HEK293 (cell line): ENCODE results near the gene NUP62.

Source experiments
- CTCF ChIA-PET: fragments of 350-600 bp; formaldehyde crosslinking; extraction: SDS; loops from one replicate; lab custom pipeline; 2021; ENCODE audit warnings: antibody characterized with exemption; lab: Yijun Ruan, JAX
- POLR2A ChIA-PET: fragments of 300-600 bp; formaldehyde crosslinking; extraction: SDS; loops from one replicate; lab custom pipeline; 2020; ENCODE audit warnings: antibody characterized with exemption, inconsistent platforms; lab: Yijun Ruan, JAX
- H3K27ac ChIP-seq: fragments of 200-500 bp; sonication (Bioruptor generic); 2 replicates; pipeline ENCODE4 v1.5.1; 2014; ENCODE audit warnings: low read depth, low read length, control low read depth, inconsistent platforms; ENCODE audit errors: extremely low read depth
- H3K36me3 ChIP-seq, 2 experiments: fragments of 200-500 bp in 1 of 2; sonication (Bioruptor generic) in 1 of 2; 1 replicate in 1 of 2; 2 replicates in 1 of 2; pipeline ENCODE4 v1.5.1; 2014 to 2017; ENCODE audit warnings: inconsistent platforms in 2 of 2, low read length in 2 of 2; ENCODE audit not compliant: control insufficient read depth in 2 of 2, insufficient read depth in 1 of 2
- H3K4me1 ChIP-seq: fragments of 200-500 bp; sonication (Bioruptor generic); 2 replicates; pipeline ENCODE4 v1.5.1; 2014; ENCODE audit warnings: mild to moderate bottlenecking, low read length, inconsistent platforms; ENCODE audit not compliant: control insufficient read depth, insufficient read depth
- H3K4me3 ChIP-seq: 2 replicates; pipeline ENCODE4 v1.5.1; 2011; ENCODE audit warnings: low read depth, mild to moderate bottlenecking, control low read depth, low read length, moderate library complexity
- H3K9me3 ChIP-seq: fragments of 200-500 bp; sonication (Bioruptor generic); 2 replicates; pipeline ENCODE4 v1.5.1; 2014; ENCODE audit warnings: low read depth, low read length, inconsistent platforms; ENCODE audit not compliant: control insufficient read depth, insufficient read depth
- KLF1 ChIP-seq: fragments of 450-650 bp; formaldehyde crosslinking; IDR thresholded peaks from 2 replicates; pipeline ENCODE4 v1.5.1; 2016; ENCODE audit warnings: missing biosample characterization, missing genetic modification characterization
- TSHZ1 ChIP-seq: fragments of 450-650 bp; formaldehyde crosslinking; IDR thresholded peaks from 2 replicates; pipeline ENCODE4 v1.5.1; 2016; ENCODE audit warnings: missing biosample characterization, missing genetic modification characterization, borderline replicate concordance
- ZBTB26 ChIP-seq: fragments of 450-650 bp; formaldehyde crosslinking; optimal IDR thresholded peaks from 2 replicates; pipeline ENCODE3; 2016; ENCODE audit warnings: missing biosample characterization, mild to moderate bottlenecking, missing genetic modification characterization
- ZBTB48 ChIP-seq: fragments of 450-650 bp; formaldehyde crosslinking; IDR thresholded peaks from 2 replicates; pipeline ENCODE4 v1.5.1; 2016; ENCODE audit warnings: missing biosample characterization, missing genetic modification characterization
- ZFP3 ChIP-seq: fragments of 450-650 bp; formaldehyde crosslinking; IDR thresholded peaks from 2 replicates; pipeline ENCODE4 v1.5.1; 2016; ENCODE audit warnings: low read depth, missing biosample characterization, missing genetic modification characterization
- ZFP69B ChIP-seq: fragments of 450-650 bp; formaldehyde crosslinking; IDR thresholded peaks from 2 replicates; pipeline ENCODE4 v1.5.1; 2016; ENCODE audit warnings: missing biosample characterization, missing genetic modification characterization
- ZNF112 ChIP-seq: fragments of 450-650 bp; formaldehyde crosslinking; IDR thresholded peaks from 2 replicates; pipeline ENCODE4 v1.5.0; 2017; ENCODE audit warnings: missing biosample characterization, missing genetic modification characterization
- ZNF146 ChIP-seq: fragments of 450-650 bp; formaldehyde crosslinking; IDR thresholded peaks from 2 replicates; pipeline ENCODE4 v1.5.1; 2016; ENCODE audit warnings: missing biosample characterization, missing genetic modification characterization
- ZNF157 ChIP-seq: fragments of 450-650 bp; formaldehyde crosslinking; IDR thresholded peaks from 2 replicates; pipeline ENCODE4 v1.5.1; 2016; ENCODE audit warnings: missing biosample characterization, missing genetic modification characterization
- ZNF214 ChIP-seq: fragments of 450-650 bp; formaldehyde crosslinking; IDR thresholded peaks from 2 replicates; pipeline ENCODE4 v1.5.1; 2017; ENCODE audit warnings: missing biosample characterization, mild to moderate bottlenecking, missing genetic modification characterization, borderline replicate concordance
- ZNF26 ChIP-seq: fragments of 450-650 bp; formaldehyde crosslinking; IDR thresholded peaks from 2 replicates; pipeline ENCODE4 v1.5.1; 2016; ENCODE audit warnings: missing biosample characterization, missing genetic modification characterization
- ZNF274 ChIP-seq, 2 experiments: fragments of 200-500 bp in 1 of 2; fragments of 450-650 bp in 1 of 2; sonication (Bioruptor generic) in 1 of 2; formaldehyde crosslinking in 1 of 2; IDR thresholded peaks; 2 replicates each; pipeline versions ENCODE4 v1.5.1 to v1.6.1; 2014 to 2016; ENCODE audit warnings: borderline replicate concordance in 1 of 2, inconsistent platforms in 1 of 2, low read length in 1 of 2, missing biosample characterization in 1 of 2, missing genetic modification characterization in 1 of 2
- ZNF391 ChIP-seq: fragments of 450-650 bp; formaldehyde crosslinking; IDR thresholded peaks from 2 replicates; pipeline ENCODE4 v1.5.1; 2016; ENCODE audit warnings: low read depth, missing biosample characterization, missing genetic modification characterization, borderline replicate concordance
- ZNF529 ChIP-seq: fragments of 450-650 bp; formaldehyde crosslinking; IDR thresholded peaks from 2 replicates; pipeline ENCODE4 v1.5.1; 2017; ENCODE audit warnings: missing genetic modification characterization, missing biosample characterization; ENCODE audit not compliant: insufficient replicate concordance
- ZNF571 ChIP-seq: fragments of 450-650 bp; formaldehyde crosslinking; IDR thresholded peaks from 2 replicates; pipeline ENCODE4 v1.5.0; 2017; ENCODE audit warnings: missing biosample characterization, missing genetic modification characterization
- ZNF624 ChIP-seq: fragments of 450-650 bp; formaldehyde crosslinking; IDR thresholded peaks from 2 replicates; pipeline ENCODE4 v1.5.1; 2017; ENCODE audit warnings: missing biosample characterization, missing genetic modification characterization
- ZNF658 ChIP-seq: fragments of 450-650 bp; formaldehyde crosslinking; IDR thresholded peaks from 2 replicates; pipeline ENCODE4; 2016; ENCODE audit warnings: missing biosample characterization, missing genetic modification characterization
- ZNF692 ChIP-seq: fragments of 450-650 bp; formaldehyde crosslinking; IDR thresholded peaks from 2 replicates; pipeline ENCODE4 v1.5.1; 2016; ENCODE audit warnings: missing biosample characterization, missing genetic modification characterization

NUP62 gene

GRCh38 chr19:49894879-49895565, 34.3 kb downstream of the NUP62 start:
- no peaks in the 10 kb centered on the region for H3K4me1 ChIP-seq
- CTCF ChIA-PET = interaction anchor here (0.6 kb wide), 1 partner anchor 423 kb away, joined by 6 read pairs; no protein-coding TSS in a partner anchor
- no peaks in the 10 kb centered on the region for H3K36me3 ChIP-seq
- no peak overlapping the region for H3K4me3 ChIP-seq
- POLR2A ChIA-PET = no interaction called here
- no peak overlapping the region for H3K27ac ChIP-seq
- no peaks in the 10 kb centered on the region for H3K9me3 ChIP-seq
- TF ChIP-seq ZNF274 (IDR thresholded peaks at IDR 0.05; ENCODE audit: low read length) (no peak), ZNF274 (tag by site-specific recombination; IDR thresholded peaks at IDR 0.05; ENCODE audit: borderline replicate concordance) (no peak), ZNF157 (tag by site-specific recombination) (no peak), ZNF391 (tag by site-specific recombination) (no peak), ZNF658 (tag by site-specific recombination) (no peak), ZNF571 (tag by site-specific recombination) (no peak), ZNF692 (tag by site-specific recombination) (no peak), ZFP69B (tag by site-specific recombination) (no peak), ZNF624 (tag by site-specific recombination) (no peak)
- TF ChIP-seq, all 188 proteins: peak for 0

- Histone ChIP-seq H3K9me3 (no peaks in the 10 kb centered on the region), H3K4me1 (no peaks in the 10 kb centered on the region), H3K27ac (no peak overlapping the region), H3K36me3 (no peaks in the 10 kb centered on the region), H3K4me3 (no peak overlapping the region)
- CTCF ChIA-PET = no interaction called here
- TF ChIP-seq ZNF26 (tag by site-specific recombination) = no peak
- no peak for TF ChIP-seq ZNF112 (tag by site-specific recombination)
- TF ChIP-seq ZBTB48 (tag by site-specific recombination) = no peak
- no peak for TF ChIP-seq ZNF529 (tag by site-specific recombination)
- TF ChIP-seq ZNF214 (tag by site-specific recombination) = no peak
- no peak for TF ChIP-seq ZBTB26 (tag by site-specific recombination)
- POLR2A ChIA-PET = interaction anchor here (0.7 to 1.0 kb wide), 2 partner anchors 17 to 85 kb away, joined by 3 to 4 read pairs; no protein-coding TSS in a partner anchor
Measured at GRCh38 chr19:49894011-49894664, 35.2 kb downstream of the NUP62 start.

GRCh38 chr19:49892716-49893115, 36.6 kb downstream of the NUP62 start:
- H3K4me1 ChIP-seq = no peaks in the 10 kb centered on the region
- TF ChIP-seq ZNF146 (tag by site-specific recombination) (no peak), ZFP3 (tag by site-specific recombination) (0 out of 2 replicates have a peak, but pooled peaks have one; percentile 52), TSHZ1 (no peak), ZNF157 (tag by site-specific recombination) (no peak), KLF1 (tag by site-specific recombination) (0 out of 2 replicates have a peak, but pooled peaks have one; percentile 18)
- CTCF ChIA-PET = no interaction called here
- H3K27ac ChIP-seq = no peak overlapping the region
- H3K9me3 ChIP-seq = no peaks in the 10 kb centered on the region
- no peak overlapping the region for H3K4me3 ChIP-seq
- POLR2A ChIA-PET = interaction anchor here (1.4 to 3.7 kb wide), 4 partner anchors 12 to 37 kb away, joined by 3 to 27 read pairs (median 6); partner anchors contain the start of genes AKT1S1, ATF5, NUP62 and TBC1D17
- H3K36me3 ChIP-seq = no peaks in the 10 kb centered on the region; a peak in 1 of 3 replicates
